ENCODE results near the gene PCNX2.

DNA sequence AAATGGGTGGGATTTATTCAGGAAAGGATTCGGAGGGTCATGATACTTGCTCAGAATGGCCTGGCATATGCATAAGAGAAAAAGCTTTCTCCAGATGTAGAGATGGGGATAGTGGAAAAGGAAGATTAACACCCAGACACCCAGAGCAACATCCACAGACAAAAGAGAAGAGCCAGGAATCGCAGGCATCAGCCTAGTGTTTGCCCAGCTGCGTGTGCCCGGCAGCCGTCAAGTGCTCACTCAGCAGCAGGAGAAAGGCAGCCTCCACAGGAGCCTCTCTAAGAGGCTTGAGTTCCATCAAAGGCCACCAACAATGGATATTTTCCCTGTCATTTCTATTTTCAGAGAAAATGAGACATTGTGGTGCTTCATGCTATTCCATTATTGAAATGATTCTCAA, 290.4 kb downstream of the PCNX2 start:
- TF ChIP-seq, protein P1, sequence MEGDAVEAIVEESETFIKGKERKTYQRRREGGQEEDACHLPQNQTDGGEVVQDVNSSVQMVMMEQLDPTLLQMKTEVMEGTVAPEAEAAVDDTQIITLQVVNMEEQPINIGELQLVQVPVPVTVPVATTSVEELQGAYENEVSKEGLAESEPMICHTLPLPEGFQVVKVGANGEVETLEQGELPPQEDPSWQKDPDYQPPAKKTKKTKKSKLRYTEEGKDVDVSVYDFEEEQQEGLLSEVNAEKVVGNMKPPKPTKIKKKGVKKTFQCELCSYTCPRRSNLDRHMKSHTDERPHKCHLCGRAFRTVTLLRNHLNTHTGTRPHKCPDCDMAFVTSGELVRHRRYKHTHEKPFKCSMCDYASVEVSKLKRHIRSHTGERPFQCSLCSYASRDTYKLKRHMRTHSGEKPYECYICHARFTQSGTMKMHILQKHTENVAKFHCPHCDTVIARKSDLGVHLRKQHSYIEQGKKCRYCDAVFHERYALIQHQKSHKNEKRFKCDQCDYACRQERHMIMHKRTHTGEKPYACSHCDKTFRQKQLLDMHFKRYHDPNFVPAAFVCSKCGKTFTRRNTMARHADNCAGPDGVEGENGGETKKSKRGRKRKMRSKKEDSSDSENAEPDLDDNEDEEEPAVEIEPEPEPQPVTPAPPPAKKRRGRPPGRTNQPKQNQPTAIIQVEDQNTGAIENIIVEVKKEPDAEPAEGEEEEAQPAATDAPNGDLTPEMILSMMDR (IDR thresholded peaks at IDR 0.05; ENCODE audit: extremely low read depth in 1 of 2, insufficient read depth in 1 of 2, low read depth in 1 of 2, low read length in 2 of 2): no peak
- no peak for TF ChIP-seq EZH2 (IDR thresholded peaks at IDR 0.05; ENCODE audit: borderline replicate concordance, low read depth, low read length, severe bottlenecking)
- TF ChIP-seq, protein P2, sequence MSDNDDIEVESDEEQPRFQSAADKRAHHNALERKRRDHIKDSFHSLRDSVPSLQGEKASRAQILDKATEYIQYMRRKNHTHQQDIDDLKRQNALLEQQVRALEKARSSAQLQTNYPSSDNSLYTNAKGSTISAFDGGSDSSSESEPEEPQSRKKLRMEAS (IDR thresholded peaks at IDR 0.05; ENCODE audit: insufficient read depth, insufficient read length): no peak
- no peak for TF ChIP-seq POLR2AphosphoS5 (IDR thresholded peaks at IDR 0.05; ENCODE audit: insufficient read depth, low read depth, low read length)
